SK-N-SH treated with all-trans-retinoic acid at 6 μM for 48 hours (cell line): Measurements from ENCODE around the gene TFCP2L1.

ENCODE experiments used
- ATAC-seq: fragments of 200-7000 bp; cut with Tn5 transposase; 3 replicates; pipeline ENCODE4 v1.9.1; 2020; ENCODE audit warnings: mild to moderate bottlenecking, moderate library complexity
- ARNTL ChIP-seq: fragments of 450-650 bp; formaldehyde crosslinking; IDR thresholded peaks from 2 replicates; pipeline ENCODE4 v1.5.0; 2020; ENCODE audit warnings: low read depth, mild to moderate bottlenecking, moderate library complexity, borderline replicate concordance
- BACH2 ChIP-seq: fragments of 250-450 bp; sonication (Bioruptor Pico); IDR thresholded peaks from 2 replicates; pipeline ENCODE4 v1.9.0; 2021; ENCODE audit warnings: mild to moderate bottlenecking, borderline replicate concordance
- CSDC2 ChIP-seq: fragments of 250-450 bp; sonication (Bioruptor Pico); IDR thresholded peaks from 2 replicates; pipeline ENCODE4 v1.5.0; 2020; ENCODE audit warnings: mild to moderate bottlenecking, moderate library complexity
- CSRNP3 ChIP-seq: fragments of 250-450 bp; sonication (Bioruptor Pico); IDR thresholded peaks from 2 replicates; pipeline ENCODE4 v1.5.1; 2021; ENCODE audit warnings: mild to moderate bottlenecking, moderate library complexity
- ISL1 ChIP-seq: fragments of 250-450 bp; sonication (Bioruptor Pico); IDR thresholded peaks from 2 replicates; pipeline ENCODE4 v2.1.2; 2022; ENCODE audit warnings: mild to moderate bottlenecking, moderate library complexity
- OSR1 ChIP-seq: fragments of 250-450 bp; sonication (Bioruptor Pico); IDR thresholded peaks from 2 replicates; pipeline ENCODE4 v1.8.0; 2022; ENCODE audit warnings: moderate library complexity, mild to moderate bottlenecking, inconsistent platforms
- PATZ1 ChIP-seq: fragments of 250-450 bp; sonication (Bioruptor Pico); IDR thresholded peaks from 2 replicates; pipeline ENCODE4 v1.8.0; 2020; ENCODE audit warnings: mild to moderate bottlenecking, moderate library complexity, borderline replicate concordance
- POU6F1 ChIP-seq: fragments of 250-450 bp; sonication (Bioruptor Pico); IDR thresholded peaks from 2 replicates; pipeline ENCODE4 v1.8.0; 2021; ENCODE audit warnings: low read depth, mild to moderate bottlenecking, moderate library complexity, borderline replicate concordance
- PPARA ChIP-seq: fragments of 250-450 bp; sonication (Bioruptor Pico); IDR thresholded peaks from 2 replicates; pipeline ENCODE4 v1.5.0; 2020; ENCODE audit warnings: mild to moderate bottlenecking, borderline replicate concordance
- RARB ChIP-seq: fragments of 250-450 bp; sonication (Bioruptor Pico); IDR thresholded peaks from 2 replicates; pipeline ENCODE4 v1.8.0; 2021; ENCODE audit warnings: mild to moderate bottlenecking, moderate library complexity
- SNAI2 ChIP-seq: fragments of 250-450 bp; sonication (Bioruptor Pico); IDR thresholded peaks from 2 replicates; pipeline ENCODE4 v1.5.0; 2020; ENCODE audit warnings: mild to moderate bottlenecking, moderate library complexity
- TCF4 ChIP-seq: fragments of 250-450 bp; sonication (Bioruptor Pico); IDR thresholded peaks from 2 replicates; pipeline ENCODE4 v1.8.0; 2021; ENCODE audit warnings: mild to moderate bottlenecking, moderate library complexity, borderline replicate concordance
- TOX ChIP-seq: fragments of 250-450 bp; sonication (Bioruptor Pico); IDR thresholded peaks from 2 replicates; pipeline ENCODE4 v1.8.0; 2021; ENCODE audit warnings: mild to moderate bottlenecking, moderate library complexity, borderline replicate concordance
- TSHZ2 ChIP-seq: fragments of 250-450 bp; sonication (Bioruptor Pico); IDR thresholded peaks from 2 replicates; pipeline ENCODE4 v1.5.0; 2020; ENCODE audit warnings: mild to moderate bottlenecking, moderate library complexity
- ZC3H10 ChIP-seq: fragments of 250-450 bp; sonication (Bioruptor Pico); IDR thresholded peaks from 2 replicates; pipeline ENCODE4 v1.5.1; 2021; ENCODE audit warnings: mild to moderate bottlenecking, moderate library complexity
- ZFP30 ChIP-seq: fragments of 450-650 bp; formaldehyde crosslinking; IDR thresholded peaks from 2 replicates; pipeline ENCODE4 v1.5.0; 2022; ENCODE audit warnings: mild to moderate bottlenecking, moderate library complexity
- ZNF565 ChIP-seq: fragments of 450-650 bp; formaldehyde crosslinking; conservative IDR thresholded peaks from 2 replicates; pipeline ENCODE4 v1.5.0; 2020; ENCODE audit warnings: low read depth, mild to moderate bottlenecking, moderate library complexity
- ZNF70 ChIP-seq: fragments of 450-650 bp; formaldehyde crosslinking; IDR thresholded peaks from 2 replicates; pipeline ENCODE4 v1.5.0; 2020; ENCODE audit warnings: mild to moderate bottlenecking, moderate library complexity

Gene TFCP2L1

GRCh38 chr2:121194626-121195025 is 90.4 kb downstream of the TFCP2L1 start:
- TF ChIP-seq ZC3H10 (CRISPR knock-in tag): no peak
- TF ChIP-seq ZNF565 (CRISPR knock-in tag): no peak
- no peak for TF ChIP-seq ZFP30 (CRISPR knock-in tag)
- TF ChIP-seq TOX: no peak
- TF ChIP-seq TCF4: no peak
- TF ChIP-seq RARB (CRISPR knock-in tag): no peak
- TF ChIP-seq OSR1 (CRISPR knock-in tag): no peak
- TF ChIP-seq CSRNP3 (CRISPR knock-in tag): no peak
- no peak for TF ChIP-seq POU6F1 (CRISPR knock-in tag)
- no peak for TF ChIP-seq PPARA (CRISPR knock-in tag)
- no peak for TF ChIP-seq SNAI2 (CRISPR knock-in tag)
- no peak for TF ChIP-seq PATZ1 (CRISPR knock-in tag)
- no peak for ATAC-seq

GRCh38 chr2:121193185-121193584 is 91.8 kb downstream of the TFCP2L1 start:
- TF ChIP-seq BACH2 (CRISPR knock-in tag) (no peak), POU6F1 (CRISPR knock-in tag) (no peak), PATZ1 (CRISPR knock-in tag) (no peak), TSHZ2 (CRISPR knock-in tag) (no peak), ZNF70 (CRISPR knock-in tag) (no peak), ISL1 (CRISPR knock-in tag) (no peak), TOX (no peak), OSR1 (CRISPR knock-in tag) (no peak), ARNTL (CRISPR knock-in tag) (no peak), PPARA (CRISPR knock-in tag) (no peak), CSDC2 (CRISPR knock-in tag) (no peak), ZNF565 (CRISPR knock-in tag) (no peak), ZC3H10 (CRISPR knock-in tag) (no peak), CSRNP3 (CRISPR knock-in tag) (no peak), SNAI2 (CRISPR knock-in tag) (no peak), ZFP30 (CRISPR knock-in tag) (no peak)
- no peak for ATAC-seq
